Neuronal stem cell (in vitro differentiated cells): ENCODE measurements around the gene PPP6R3.

Experiments used
- DNase-seq: peaks from one replicate; pipeline ENCODE4 v3.0.0-alpha.2; 2013; ENCODE audit warnings: low spot score
- H2AFZ ChIP-seq: one replicate; pipeline ENCODE4 v1.6.1; 2013; ENCODE audit warnings: mild to moderate bottlenecking, low read length, inconsistent platforms
- H2AK5ac ChIP-seq: 2 replicates; pipeline ENCODE4 v1.6.1; 2013; ENCODE audit warnings: low read depth, mild to moderate bottlenecking, inconsistent platforms, low read length, moderate library complexity, mixed read lengths
- H2BK120ac ChIP-seq: 2 replicates; pipeline ENCODE4 v1.6.1; 2013; ENCODE audit warnings: low read depth, mild to moderate bottlenecking, inconsistent platforms, low read length, moderate library complexity, mixed read lengths
- H2BK12ac ChIP-seq: one replicate; pipeline ENCODE4 v1.6.1; 2013; ENCODE audit warnings: low read length, inconsistent platforms
- H2BK15ac ChIP-seq: 2 replicates; pipeline ENCODE4 v1.6.1; 2013; ENCODE audit warnings: mild to moderate bottlenecking, low read length, inconsistent platforms, mixed read lengths
- H2BK5ac ChIP-seq: one replicate; pipeline ENCODE4 v1.6.1; 2013; ENCODE audit warnings: inconsistent platforms, mild to moderate bottlenecking, low read length, moderate library complexity
- H3K14ac ChIP-seq: one replicate; pipeline ENCODE4 v1.6.1; 2013; ENCODE audit warnings: low read length, inconsistent platforms
- H3K18ac ChIP-seq: 2 replicates; pipeline ENCODE4 v1.6.1; 2013; ENCODE audit warnings: low read length, inconsistent platforms
- H3K23ac ChIP-seq: 2 replicates; pipeline ENCODE4 v1.6.1; 2013; ENCODE audit warnings: low read depth, mild to moderate bottlenecking, mixed read lengths, low read length, inconsistent platforms; ENCODE audit not compliant: poor library complexity
- H3K27ac ChIP-seq: replicated peaks from 3 replicates; pipeline ENCODE4 v1.5.1; 2013; ENCODE audit warnings: low read length, inconsistent platforms
- H3K27me3 ChIP-seq, 3 experiments: 2 replicates each; pipeline ENCODE4 v1.6.1; 2013; ENCODE audit warnings: low read length in 3 of 3, mild to moderate bottlenecking in 2 of 3, inconsistent platforms in 1 of 3, low read depth in 1 of 3, mixed read lengths in 1 of 3, moderate library complexity in 1 of 3; ENCODE audit not compliant: control insufficient read depth in 3 of 3, insufficient read depth in 3 of 3
- H3K36me3 ChIP-seq, 2 donors: replicated peaks in 1 of 2; 2 replicates each; pipeline ENCODE4 v1.6.1; 2013; ENCODE audit warnings: low read length in 2 of 2; ENCODE audit not compliant: control insufficient read depth in 2 of 2, insufficient read depth in 2 of 2
- H3K4ac ChIP-seq: 2 replicates; pipeline ENCODE4 v1.6.1; 2013; ENCODE audit warnings: inconsistent platforms, mild to moderate bottlenecking, low read length, moderate library complexity
- H3K4me1 ChIP-seq, 2 donors: 1 replicate in 1 of 2; 2 replicates in 1 of 2; pipeline ENCODE4 v1.6.1; 2013; ENCODE audit warnings: low read length in 2 of 2, low read depth in 1 of 2; ENCODE audit not compliant: control insufficient read depth in 2 of 2, insufficient read depth in 1 of 2
- H3K4me2 ChIP-seq: one replicate; pipeline ENCODE4 v1.6.1; 2013; ENCODE audit warnings: mild to moderate bottlenecking, low read length, inconsistent platforms; ENCODE audit not compliant: insufficient read depth, poor library complexity, severe bottlenecking
- H3K4me3 ChIP-seq, 2 donors: 2 replicates each; pipeline ENCODE4 v1.5.1; 2013; ENCODE audit warnings: low read length in 2 of 2, mild to moderate bottlenecking in 2 of 2, inconsistent platforms in 1 of 2, moderate library complexity in 1 of 2
- H3K79me1 ChIP-seq: one replicate; pipeline ENCODE4 v1.6.1; 2013; ENCODE audit warnings: low read depth, mild to moderate bottlenecking, inconsistent platforms, low read length, moderate library complexity
- H3K9ac ChIP-seq: one replicate; pipeline ENCODE4 v1.6.1; 2013; ENCODE audit warnings: mild to moderate bottlenecking, low read depth, low read length, inconsistent platforms; ENCODE audit not compliant: poor library complexity
- H3K9me3 ChIP-seq, 2 donors: replicated peaks in 1 of 2; 2 replicates each; pipeline versions ENCODE3 to v1.6.1; 2013; ENCODE audit warnings: low read length in 2 of 2, mild to moderate bottlenecking in 2 of 2, inconsistent platforms in 1 of 2, low read depth in 1 of 2, mixed read lengths in 1 of 2, moderate library complexity in 1 of 2; ENCODE audit not compliant: control insufficient read depth in 2 of 2, insufficient read depth in 1 of 2
- H4K8ac ChIP-seq: one replicate; pipeline ENCODE4 v1.6.1; 2013; ENCODE audit warnings: low read depth, mild to moderate bottlenecking, inconsistent platforms, low read length, moderate library complexity
- H4K91ac ChIP-seq: one replicate; pipeline ENCODE4 v1.6.1; 2013; ENCODE audit warnings: low read length, low read depth, mild to moderate bottlenecking, inconsistent platforms; ENCODE audit not compliant: poor library complexity
- WGBS, 2 donors: extraction: QIAGEN DNeasy Blood & Tissue Kit; methylation state at CpG; one replicate each; pipeline ENCODE4 v1.1.7; 2013; ENCODE audit warnings: missing lambda C conversion rate in 2 of 2, mixed read lengths in 1 of 2; ENCODE audit not compliant: insufficient read length in 2 of 2, insufficient replicate concordance in 1 of 2; ENCODE audit errors: extremely low coverage in 2 of 2; 5-methylcytosine and 5-hydroxymethylcytosine counted together

Gene PPP6R3

GRCh38 chr11:68413591-68413999, 47.0 kb upstream of the PPP6R3 start:
- Histone ChIP-seq H3K36me3 (peaks cover 59 to 82% of the 10 kb centered on the region in 2 donors), H3K27ac (no peak overlapping the region), H2AK5ac (no peak overlapping the region), H2BK120ac (no peak overlapping the region), H4K91ac (no peak overlapping the region), H3K27me3 (no peaks in the 10 kb centered on the region), H3K9me3 (no peaks in the 10 kb centered on the region), H4K8ac (peak overlapping the region; percentile 87), H3K4ac (no peak overlapping the region), H3K4me3 (peak overlapping the region in 1 of 2 donors; percentile 11), H3K4me2 (no peak overlapping the region), H2BK15ac (no peak overlapping the region), H2AFZ (no peak overlapping the region), H3K9ac (no peak overlapping the region), H2BK12ac (no peak overlapping the region), H3K14ac (peak overlapping the region; percentile 32), H3K79me1 (no peaks in the 10 kb centered on the region), H3K4me1 (no peaks in the 10 kb centered on the region), H2BK5ac (no peak overlapping the region), H3K18ac (no peak overlapping the region), H3K23ac (peak overlapping the region; percentile 49)
- WGBS, 2 donors = no CpG with 5 or more reads among the region's 27 CpGs
- DNase-seq = no peak

- Histone ChIP-seq H3K4me1 (no peaks in the 10 kb centered on the region), H2AFZ (no peak overlapping the region), H2AK5ac (no peak overlapping the region), H3K79me1 (no peaks in the 10 kb centered on the region), H3K27me3 (no peaks in the 10 kb centered on the region), H3K14ac (no peak overlapping the region), H3K4me2 (no peak overlapping the region), H3K9me3 (no peaks in the 10 kb centered on the region), H4K8ac (no peak overlapping the region), H3K23ac (no peak overlapping the region), H2BK120ac (no peak overlapping the region), H4K91ac (no peak overlapping the region), H3K4ac (no peak overlapping the region), H3K18ac (no peak overlapping the region), H2BK5ac (no peak overlapping the region), H2BK15ac (no peak overlapping the region), H3K27ac (no peak overlapping the region), H3K36me3 (peaks cover 57 to 82% of the 10 kb centered on the region in 2 donors), H2BK12ac (no peak overlapping the region), H3K9ac (no peak overlapping the region), H3K4me3 (no peak overlapping the region)
- no CpG with 5 or more reads among the region's 19 CpGs for WGBS, 2 donors
- DNase-seq = no peak
Measured at GRCh38 chr11:68414496-68415221, 45.9 kb upstream of the PPP6R3 start.

- H4K8ac ChIP-seq = no peak overlapping the region
- no peak for DNase-seq
- H3K27ac ChIP-seq = no peak overlapping the region
- H3K18ac ChIP-seq = no peak overlapping the region
- H3K9ac ChIP-seq = no peak overlapping the region
- H3K4me3 ChIP-seq = no peak overlapping the region
- no peak overlapping the region for H2BK5ac ChIP-seq
- no peak overlapping the region for H2BK15ac ChIP-seq
- H2AFZ ChIP-seq = no peak overlapping the region
- H3K36me3 ChIP-seq = peaks cover 49 to 80% of the 10 kb centered on the region in 2 donors
- WGBS, 2 donors = no CpG with 5 or more reads among the region's 22 CpGs
- H2BK120ac ChIP-seq = no peak overlapping the region
- H3K23ac ChIP-seq = no peak overlapping the region
- H2BK12ac ChIP-seq = no peak overlapping the region
- no peaks in the 10 kb centered on the region for H3K9me3 ChIP-seq
- H3K4me2 ChIP-seq = no peak overlapping the region
- no peaks in the 10 kb centered on the region for H3K27me3 ChIP-seq
- no peak overlapping the region for H2AK5ac ChIP-seq
- H3K79me1 ChIP-seq = no peaks in the 10 kb centered on the region
- no peak overlapping the region for H3K4ac ChIP-seq
- no peak overlapping the region for H4K91ac ChIP-seq
- no peak overlapping the region for H3K14ac ChIP-seq
- no peaks in the 10 kb centered on the region for H3K4me1 ChIP-seq
Measured at GRCh38 chr11:68416070-68416578, 44.4 kb upstream of the PPP6R3 start.

GRCh38 chr11:68418648-68419047, 41.9 kb upstream of the PPP6R3 start:
- peaks cover 30 to 61% of the 10 kb centered on the region in 2 donors for H3K36me3 ChIP-seq
- H3K18ac ChIP-seq = no peak overlapping the region
- no peak overlapping the region for H3K4ac ChIP-seq
- H2AFZ ChIP-seq = no peak overlapping the region
- no peak overlapping the region for H2BK15ac ChIP-seq
- no peak overlapping the region for H4K8ac ChIP-seq
- H2BK5ac ChIP-seq = no peak overlapping the region
- no peak overlapping the region for H2BK120ac ChIP-seq
- DNase-seq = no peak
- no peak overlapping the region for H2AK5ac ChIP-seq
- H3K9me3 ChIP-seq = no peaks in the 10 kb centered on the region
- H3K9ac ChIP-seq = peak overlapping the region; percentile 45
- no peaks in the 10 kb centered on the region for H3K4me1 ChIP-seq
- H3K27ac ChIP-seq = no peak overlapping the region
- H3K23ac ChIP-seq = no peak overlapping the region
- H3K27me3 ChIP-seq = no peaks in the 10 kb centered on the region
- no peak overlapping the region for H3K4me3 ChIP-seq
- H4K91ac ChIP-seq = no peak overlapping the region
- H3K79me1 ChIP-seq = no peaks in the 10 kb centered on the region
- H3K14ac ChIP-seq = no peak overlapping the region
- H3K4me2 ChIP-seq = no peak overlapping the region
- WGBS, 2 donors = no CpG with 5 or more reads among the region's 6 CpGs
- no peak overlapping the region for H2BK12ac ChIP-seq
